AG04449 (cell line): ENCODE data around the gene OLFML3.
"Not testable (repeated sequence)": the region's sequence is repeated elsewhere in the genome, so short reads cannot be mapped to it uniquely, and the experiment has no call there.

Source experiments
- CTCF ChIA-PET: fragments of 350-600 bp; formaldehyde crosslinking; extraction: SDS; loops from one replicate; lab custom pipeline; 2021; ENCODE audit warnings: antibody characterized with exemption; lab: Yijun Ruan, JAX
- POLR2A ChIA-PET: fragments of 400-600, 350-600 bp; formaldehyde crosslinking; extraction: SDS; loops from one replicate; lab custom pipeline; 2020; ENCODE audit warnings: antibody characterized with exemption, inconsistent platforms; lab: Yijun Ruan, JAX
- DNase-seq: peaks from one replicate; pipeline ENCODE4 v3.0.0-alpha.2; 2010; ENCODE audit warnings: low read depth, low spot score
- H3K4me3 ChIP-seq: 2 replicates; pipeline ENCODE4 v1.5.1; 2011; ENCODE audit warnings: low read depth, mild to moderate bottlenecking, control low read depth, low read length
- CTCF ChIP-seq: IDR thresholded peaks from one replicate; pipeline ENCODE4 v1.5.1; 2011; ENCODE audit warnings: mild to moderate bottlenecking, moderate library complexity, low read length, control low read depth, inconsistent platforms; ENCODE audit not compliant: insufficient read depth; ENCODE audit errors: missing control alignments

OLFML3 gene

GRCh38 chr1:113947388-113948107 is 31.7 kb upstream of the OLFML3 start:
- ChIA-PET CTCF (interaction anchor here (0.6 to 2.9 kb wide), 10 partner anchors 8 to 806 kb away, joined by 3 to 16 read pairs (median 4); no protein-coding TSS in a partner anchor), POLR2A (no interaction called here)
- no peak for TF ChIP-seq CTCF
- H3K4me3 ChIP-seq = no peak overlapping the region
- no peak for DNase-seq

- ChIA-PET CTCF (interaction anchor here (1.1 to 4.7 kb wide), 7 partner anchors 9 to 113 kb away, joined by 3 to 16 read pairs (median 8); no protein-coding TSS in a partner anchor), POLR2A (interaction anchor here (0.6 kb wide), 1 partner anchor 118 kb away, joined by 4 read pairs; no protein-coding TSS in a partner anchor)
- H3K4me3 ChIP-seq, DNase-seq: not testable (repeated sequence)
These were observed 31.1 kb upstream of the OLFML3 start for GRCh38 chr1:113948151-113948550.

DNA sequence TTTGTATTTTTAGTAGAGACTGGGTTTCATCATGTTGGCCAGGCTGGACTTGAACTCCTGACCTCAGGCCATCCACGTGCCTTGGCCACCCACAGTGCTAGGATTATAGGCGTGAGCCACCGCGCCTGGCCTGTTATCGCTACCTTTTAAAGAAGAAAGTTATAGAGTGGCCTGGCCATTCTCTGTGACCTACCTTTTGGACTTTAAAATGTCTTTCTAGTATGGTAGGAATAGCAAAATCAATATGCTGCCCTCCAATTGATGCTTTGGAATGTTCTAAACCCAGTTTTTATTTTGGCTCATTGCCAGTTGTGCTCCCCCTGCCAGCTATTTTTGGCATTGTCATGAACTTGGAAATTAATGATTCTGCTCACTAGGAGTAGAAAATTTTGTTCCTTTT is 30.3 kb upstream of the OLFML3 start:
- POLR2A ChIA-PET = no interaction called here
- DNase-seq = no peak
- CTCF ChIA-PET = interaction anchor here (0.6 to 4.7 kb wide), 9 partner anchors 9 to 334 kb away, joined by 3 to 14 read pairs (median 5); no protein-coding TSS in a partner anchor
- H3K4me3 ChIP-seq = no peak overlapping the region
- TF ChIP-seq CTCF = no peak

DNA sequence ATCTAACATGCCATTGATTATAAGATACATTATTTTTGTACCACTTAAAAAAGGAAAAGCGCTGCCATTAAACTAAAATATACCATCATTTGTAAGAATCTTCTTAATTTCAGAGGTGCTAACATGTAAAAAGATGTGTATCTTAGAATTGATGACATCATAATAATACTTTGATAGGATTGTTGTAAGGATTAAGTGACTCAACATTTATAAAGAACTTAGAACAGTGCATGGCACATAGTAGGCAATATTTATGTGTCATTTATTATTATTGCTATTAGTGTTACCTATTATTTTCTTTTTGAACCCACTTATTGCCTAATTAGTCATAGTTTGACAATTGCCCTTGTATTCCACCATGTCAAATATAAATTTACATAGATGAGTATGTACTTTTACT is 28.4 kb upstream of the OLFML3 start:
- ChIA-PET POLR2A (no interaction called here), CTCF (interaction anchor here (1.1 to 4.7 kb wide), 2 partner anchors 110 to 115 kb away, joined by 3 to 14 read pairs; no protein-coding TSS in a partner anchor)
- DNase-seq = no peak
- no peak overlapping the region for H3K4me3 ChIP-seq
- no peak for TF ChIP-seq CTCF

DNA sequence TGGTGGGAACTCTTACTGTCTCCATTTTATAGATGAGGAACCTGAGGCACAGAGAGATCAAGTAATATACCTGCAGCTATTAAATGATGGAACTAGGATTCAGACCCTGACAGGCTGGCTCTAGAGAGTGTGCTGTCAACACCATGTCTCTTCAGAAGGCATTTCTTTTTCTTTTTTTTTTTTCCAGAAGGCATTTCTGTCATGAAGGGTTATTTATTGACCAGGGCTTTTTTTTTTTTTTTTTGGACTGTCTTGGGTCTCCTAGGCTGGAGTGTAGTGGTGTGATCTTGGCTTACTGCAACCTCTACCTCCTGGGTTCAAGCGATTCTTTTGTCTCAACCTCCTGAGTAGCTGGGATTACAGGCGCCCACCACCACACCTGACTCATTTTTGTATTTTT is 27.6 kb upstream of the OLFML3 start:
- ChIA-PET POLR2A (interaction anchor here (0.7 to 1.4 kb wide), 2 partner anchors 9 to 22 kb away, joined by 3 to 7 read pairs; partner anchors contain the start of gene HIPK1), CTCF (interaction anchor here (0.7 to 4.7 kb wide), 6 partner anchors 10 to 116 kb away, joined by 3 to 21 read pairs (median 4); partner anchors contain the start of gene OLFML3)
- TF ChIP-seq CTCF = no peak
- H3K4me3 ChIP-seq = no peak overlapping the region
- no peak for DNase-seq

DNA sequence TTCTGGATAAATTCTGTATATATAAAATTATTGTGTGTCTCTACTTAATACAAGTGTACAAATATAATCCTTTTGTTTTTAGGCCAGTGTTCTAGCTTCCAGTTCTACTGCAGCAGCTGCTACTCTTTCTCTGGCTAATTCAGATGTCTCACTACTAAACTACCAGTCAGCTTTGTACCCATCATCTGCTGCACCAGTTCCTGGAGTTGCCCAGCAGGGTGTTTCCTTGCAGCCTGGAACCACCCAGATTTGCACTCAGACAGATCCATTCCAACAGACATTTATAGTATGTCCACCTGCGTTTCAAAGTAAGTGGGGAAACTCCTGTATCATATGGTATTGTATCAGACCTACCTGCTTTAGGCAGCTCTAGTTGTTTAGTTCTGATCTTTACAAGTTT is 21.3 kb upstream of the OLFML3 start:
- POLR2A ChIA-PET = no interaction called here
- CTCF ChIA-PET = interaction anchor here (1.1 to 2.6 kb wide), 2 partner anchors 11 to 123 kb away, joined by 3 to 13 read pairs; no protein-coding TSS in a partner anchor

More for the DNA sequence above, 21.3 kb upstream of the OLFML3 start:
- DNase-seq = no peak
- no peak for TF ChIP-seq CTCF
- H3K4me3 ChIP-seq = no peak overlapping the region
